Adrenal gland (tissue), 12 donors: ENCODE results near the gene CPA4. TPM values are rescaled to one million over a fixed set of nuclear protein-coding genes. Genes with fewer than 3 reads are reported as not detected.

Source experiments
- DNase-seq, 7 donors: peaks; one replicate each; pipeline ENCODE4 v3.0.0-alpha.2; 2019 to 2020
- H3K27ac ChIP-seq, 5 donors: fragments of 200-600 bp; sonication (generic) in 4 of 5; 1 replicate in 3 of 5; 2 replicates in 2 of 5; pipeline versions ENCODE4 v1.5.1 to v1.8.0; 2016 to 2020; ENCODE audit warnings: mild to moderate bottlenecking in 1 of 5
- H3K27me3 ChIP-seq: fragments of 200-600 bp; 2 replicates; pipeline ENCODE4 v1.8.0; 2021
- H3K36me3 ChIP-seq, 2 donors: fragments of 200-600 bp; replicated peaks in 1 of 2; 1 replicate in 1 of 2; 2 replicates in 1 of 2; pipeline versions ENCODE4 v1.5.1 to v1.8.0; 2018 to 2022
- H3K4me1 ChIP-seq, 2 donors: fragments of 200-600 bp; replicated peaks in 1 of 2; 1 replicate in 1 of 2; 2 replicates in 1 of 2; pipeline versions ENCODE4 v1.5.1 to v1.8.0; 2018 to 2021
- H3K4me3 ChIP-seq, 4 donors: fragments of 200-600 bp; sonication (generic) in 3 of 4; one replicate each; pipeline ENCODE4 v1.5.1; 2016 to 2018
- H3K9me3 ChIP-seq, 3 donors: fragments of 200-600 bp; sonication (generic) in 1 of 3; replicated peaks in 1 of 3; 1 replicate in 2 of 3; 2 replicates in 1 of 3; pipeline versions ENCODE4 v1.5.1 to v1.8.0; 2016 to 2021
- POLR2A ChIP-seq, 2 donors: fragments of 450-650 bp; IDR thresholded peaks; one replicate each; pipeline ENCODE4 v1.6.1; 2017; ENCODE audit warnings: antibody characterized with exemption in 2 of 2, mild to moderate bottlenecking in 2 of 2, moderate library complexity in 1 of 2
- whole genome bisulfite sequencing, 4 donors: extraction: QIAGEN DNeasy Blood & Tissue Kit in 2 of 4; methylation state at CpG; one replicate each; pipeline versions ENCODE4 v1.1.5 to v1.1.7; 2013 to 2017; 5-methylcytosine and 5-hydroxymethylcytosine counted together
- intact Hi-C, 2 donors: fragments of 100-400 bp; cut with DNase I; formaldehyde crosslinking; loops; one replicate each; pipeline versions ENCODE4 v1.14.1 to v1.15.0; 2022 to 2023
- polyA plus RNA-seq, 3 donors: library from polyadenylated mRNA; stranded (reverse); fragments of 200-250 nt in 2 of 3; fragments of 350-450 nt in 1 of 3; fragmentation: Illumina TruSeq in 1 of 3; extraction: RNeasy Lipid Tissue Mini Kit (QIAGEN cat#74804) in 1 of 3; gene quantifications; one replicate each; pipeline ENCODE4 v1.2.3, GENCODE V29; 2013 to 2014
- total RNA-seq, 9 donors: library from RNA; depleted of rRNA in 4 of 9; stranded (reverse); fragments of >200 nt in 4 of 9; fragments of 120-200 nt in 1 of 9; fragmentation: NEBNext Ultra II Directional in 1 of 9; extraction: Animal tissue kit (Norgen Biotek cat#: 25700) in 1 of 9; gene quantifications; one replicate each; pipeline versions ENCODE4 v1.1.0 to v1.2.4, GENCODE V29; 2013 to 2023
- TF ChIP-seq, protein P1 (sequence below), 6 experiments: fragments of 450-650 bp in 4 of 6; fragments of 200-600 bp in 2 of 6; sonication (generic) in 1 of 6; IDR thresholded peaks; 1 replicate in 5 of 6; 2 replicates in 1 of 6; pipeline versions ENCODE4 v1.5.1 to v1.8.0; 2016 to 2021; ENCODE audit warnings: antibody characterized with exemption in 6 of 6, mild to moderate bottlenecking in 2 of 6, moderate library complexity in 1 of 6
- donor health status: healthy with polysubstance abuse.
- donor health status: Bipolar disorder and iron deficiency.
- donor health status: DM: yes; HTN: yes; CAD: no.
- donor health status: DM: no; HTN: no; CAD: no.
- donor health status: DM: no; HTN: no; CAD: no.
- donor health status: DM: yes; HTN: yes; CAD: no.

Gene CPA4
- total and polyA plus RNA-seq, 12 donors: 0.55 to 26.7 (median 2.4) TPM; not detected in 1

DNA sequence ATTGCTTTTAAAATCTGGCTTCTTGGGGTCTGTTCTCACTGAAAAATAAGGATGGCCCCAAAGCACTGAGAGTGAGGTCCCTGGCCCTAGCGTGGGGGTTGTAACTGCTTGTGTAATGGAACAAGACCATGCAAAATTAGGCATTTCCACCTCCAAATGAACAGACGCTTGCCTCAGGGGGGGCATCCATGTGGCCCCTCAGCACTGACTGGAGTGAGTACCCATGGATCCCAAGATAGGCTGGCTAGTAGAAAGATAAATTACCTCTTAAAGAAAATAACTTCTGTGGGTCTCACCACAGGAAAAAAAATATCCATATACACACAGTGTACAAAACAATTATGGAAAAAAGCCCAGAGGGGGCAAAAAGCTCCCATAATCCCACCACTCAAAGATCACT, 72.1 kb downstream of the CPA4 start:
- TF ChIP-seq, protein P1, sequence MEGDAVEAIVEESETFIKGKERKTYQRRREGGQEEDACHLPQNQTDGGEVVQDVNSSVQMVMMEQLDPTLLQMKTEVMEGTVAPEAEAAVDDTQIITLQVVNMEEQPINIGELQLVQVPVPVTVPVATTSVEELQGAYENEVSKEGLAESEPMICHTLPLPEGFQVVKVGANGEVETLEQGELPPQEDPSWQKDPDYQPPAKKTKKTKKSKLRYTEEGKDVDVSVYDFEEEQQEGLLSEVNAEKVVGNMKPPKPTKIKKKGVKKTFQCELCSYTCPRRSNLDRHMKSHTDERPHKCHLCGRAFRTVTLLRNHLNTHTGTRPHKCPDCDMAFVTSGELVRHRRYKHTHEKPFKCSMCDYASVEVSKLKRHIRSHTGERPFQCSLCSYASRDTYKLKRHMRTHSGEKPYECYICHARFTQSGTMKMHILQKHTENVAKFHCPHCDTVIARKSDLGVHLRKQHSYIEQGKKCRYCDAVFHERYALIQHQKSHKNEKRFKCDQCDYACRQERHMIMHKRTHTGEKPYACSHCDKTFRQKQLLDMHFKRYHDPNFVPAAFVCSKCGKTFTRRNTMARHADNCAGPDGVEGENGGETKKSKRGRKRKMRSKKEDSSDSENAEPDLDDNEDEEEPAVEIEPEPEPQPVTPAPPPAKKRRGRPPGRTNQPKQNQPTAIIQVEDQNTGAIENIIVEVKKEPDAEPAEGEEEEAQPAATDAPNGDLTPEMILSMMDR (IDR thresholded peaks at IDR 0.05): no peak
- no peak for TF ChIP-seq POLR2A (IDR thresholded peaks at IDR 0.05)
- H3K27ac ChIP-seq: peak overlapping the region; percentile 36 to 94 (median 90)
- H3K27me3 ChIP-seq: no peaks in the 10 kb centered on the region
- WGBS, 4 donors: 77 to 88% (median 81%) methylated on average over 2 of the region's 2 CpGs
- no peak overlapping the region for H3K4me3 ChIP-seq
- peaks cover 10 to 45% of the 10 kb centered on the region in 2 donors for H3K4me1 ChIP-seq
- no peak for DNase-seq
- no peaks in the 10 kb centered on the region for H3K9me3 ChIP-seq
- intact Hi-C loops: no loop called here
- H3K36me3 ChIP-seq: no peaks in the 10 kb centered on the region

DNA sequence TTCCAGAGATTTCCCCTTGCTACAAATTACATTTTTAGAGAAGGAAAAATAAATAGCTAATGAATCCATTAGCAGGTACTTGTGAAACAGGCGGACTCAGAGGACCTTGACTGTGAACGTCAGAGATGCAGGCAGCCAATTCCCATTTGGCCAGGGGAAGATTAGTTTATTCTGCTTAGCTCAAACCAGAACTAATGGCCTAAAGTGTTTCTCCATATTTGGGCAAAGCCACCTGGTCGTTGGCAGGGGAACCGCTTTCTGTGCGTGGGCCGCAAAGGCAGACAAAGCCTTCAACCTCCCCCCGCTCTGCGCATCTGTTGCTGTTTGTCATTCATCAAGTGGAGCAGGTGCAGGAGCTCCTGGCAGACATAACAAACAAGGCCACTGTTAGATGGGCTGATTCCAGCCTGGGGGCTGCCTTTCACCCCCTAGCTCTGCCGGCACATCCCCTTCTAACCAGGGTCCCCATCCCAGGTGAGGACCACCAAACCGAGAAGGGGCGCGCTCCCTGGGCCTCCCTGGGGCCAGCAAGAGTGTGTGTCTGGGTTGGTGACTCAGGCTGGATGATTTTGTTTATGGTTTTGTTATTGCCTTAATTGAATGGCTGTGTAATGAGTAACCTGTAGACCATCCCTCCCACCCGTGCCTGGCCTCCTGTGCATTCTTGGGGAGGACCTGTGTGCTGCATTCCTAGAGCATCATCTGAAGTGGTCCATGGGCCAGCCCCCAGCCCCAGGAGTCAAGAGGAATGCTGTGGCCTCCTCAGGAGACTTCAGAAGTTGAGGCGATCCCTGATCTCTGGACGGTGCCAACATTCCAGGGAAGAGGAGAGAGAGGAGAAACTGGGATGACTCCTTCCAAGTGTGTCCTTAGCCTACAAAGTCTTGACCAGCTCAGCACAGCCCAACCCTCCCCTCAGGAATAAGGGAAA, 72.8 kb downstream of the CPA4 start:
- no peaks in the 10 kb centered on the region for H3K9me3 ChIP-seq
- WGBS, 4 donors: 49 to 69% (median 55%) methylated on average over 10 to 15 of the region's 15 CpGs
- no peaks in the 10 kb centered on the region for H3K36me3 ChIP-seq
- H3K27ac ChIP-seq: peak overlapping the region; percentile 36 to 94 (median 90)
- no peak overlapping the region for H3K4me3 ChIP-seq
- peaks cover 10 to 52% of the 10 kb centered on the region in 2 donors for H3K4me1 ChIP-seq
- TF ChIP-seq, protein P1 (IDR thresholded peaks at IDR 0.05): no peak
- TF ChIP-seq POLR2A (IDR thresholded peaks at IDR 0.05): no peak
- H3K27me3 ChIP-seq: no peaks in the 10 kb centered on the region
- peak; percentile 72 to 97 (median 92) for DNase-seq
- intact Hi-C loops: no loop called here

DNA sequence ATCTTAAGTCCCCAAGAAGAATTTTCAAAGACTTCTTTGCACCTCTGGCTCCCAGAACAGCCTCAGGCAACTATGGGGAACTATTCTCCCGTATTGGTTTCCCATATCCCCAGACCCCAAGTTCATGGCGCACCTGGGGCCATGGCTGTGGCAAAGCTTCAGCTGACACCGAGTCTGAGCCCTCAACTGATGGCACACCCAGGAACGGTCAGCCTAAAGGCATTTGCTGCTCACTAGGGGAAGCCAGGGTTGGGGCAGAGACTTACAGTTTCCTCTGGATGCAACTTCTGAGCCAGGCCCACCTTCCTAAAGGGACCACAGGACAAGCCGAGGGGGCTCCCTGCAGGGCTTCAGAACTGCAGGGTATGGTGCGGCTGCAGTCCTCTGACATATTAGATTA, 73.6 kb downstream of the CPA4 start:
- Histone ChIP-seq H3K27me3 (no peaks in the 10 kb centered on the region), H3K9me3 (no peaks in the 10 kb centered on the region), H3K27ac (peak overlapping the region in 4 of 5 donors; percentile 47 to 94 (median 78)), H3K4me3 (no peak overlapping the region), H3K36me3 (no peaks in the 10 kb centered on the region), H3K4me1 (peaks cover 10 to 57% of the 10 kb centered on the region in 2 donors)
- peak in 1 of 7 donors; percentile 12 for DNase-seq
- TF ChIP-seq, protein P1 (IDR thresholded peaks at IDR 0.05): no peak
- no peak for TF ChIP-seq POLR2A (IDR thresholded peaks at IDR 0.05)
- 93 to 100% (median 96%) methylated on average over 4 to 6 of the region's 6 CpGs for WGBS, 4 donors
- intact Hi-C loops: no loop called here

DNA sequence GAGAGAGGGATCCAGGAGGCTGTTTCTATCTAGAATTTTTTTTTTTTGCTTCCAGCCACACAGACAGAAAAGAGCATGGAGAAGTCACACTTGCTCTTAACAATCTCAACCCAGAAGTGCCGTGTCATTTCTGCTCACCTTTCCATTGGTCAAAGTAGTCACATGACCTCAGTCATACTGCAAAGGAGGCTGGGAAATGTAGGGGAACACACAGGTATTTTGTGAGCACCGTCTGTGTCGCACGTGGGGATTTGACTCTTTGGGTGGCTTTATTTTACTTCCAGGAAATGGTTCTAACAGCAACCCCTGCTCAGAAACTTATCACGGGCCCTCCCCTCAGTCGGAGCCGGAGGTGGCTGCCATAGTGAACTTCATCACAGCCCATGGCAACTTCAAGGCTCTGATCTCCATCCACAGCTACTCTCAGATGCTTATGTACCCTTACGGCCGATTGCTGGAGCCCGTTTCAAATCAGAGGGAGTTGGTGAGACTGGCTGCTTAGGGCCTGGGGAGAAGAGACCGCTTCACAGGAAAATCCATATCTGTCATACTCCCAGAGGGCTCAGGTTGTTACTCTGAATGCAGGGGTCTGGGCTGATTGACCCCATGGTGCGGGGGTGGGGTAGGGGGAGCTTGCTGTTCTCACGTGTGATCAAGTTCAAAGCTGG, 74.3 kb downstream of the CPA4 start:
- no peak for DNase-seq

More for the DNA sequence above, 74.3 kb downstream of the CPA4 start:
- intact Hi-C loops: no loop called here
- Histone ChIP-seq H3K27ac (peak overlapping the region in 1 of 5 donors; percentile 95), H3K4me3 (no peak overlapping the region), H3K4me1 (peaks cover 10 to 57% of the 10 kb centered on the region in 2 donors), H3K27me3 (no peaks in the 10 kb centered on the region), H3K36me3 (no peaks in the 10 kb centered on the region), H3K9me3 (no peaks in the 10 kb centered on the region)
- TF ChIP-seq POLR2A (IDR thresholded peaks at IDR 0.05): no peak
- TF ChIP-seq, protein P1 (IDR thresholded peaks at IDR 0.05): no peak
- WGBS, 4 donors: 93 to 96% (median 95%) methylated on average over 12 to 13 of the region's 13 CpGs
